Smooth muscle cell (in vitro differentiated cells): ENCODE results near the gene CAMKK2. TPM values are rescaled to one million over a fixed set of nuclear protein-coding genes. Genes with fewer than 3 reads are reported as not detected.

Source experiments
- DNase-seq: peaks from one replicate; lab custom pipeline; 2025; ENCODE audit not compliant: unreplicated experiment; lab: John Stamatoyannopoulos, UW
- H2AFZ ChIP-seq: fragments of 200-600 bp; sonication (generic); 2 replicates; pipeline ENCODE4 v1.6.0; 2016; ENCODE audit warnings: antibody characterized with exemption, low read depth, mild to moderate bottlenecking
- H3F3A ChIP-seq: fragments of 200-600 bp; sonication (generic); 2 replicates; pipeline ENCODE4 v1.6.0; 2017; ENCODE audit warnings: antibody characterized with exemption, low read depth
- H3K27ac ChIP-seq: fragments of 200-600 bp; sonication (generic); 2 replicates; pipeline ENCODE4 v1.5.1; 2016; ENCODE audit warnings: low read depth, mild to moderate bottlenecking
- H3K27me3 ChIP-seq: fragments of 200-600 bp; sonication (generic); 2 replicates; pipeline ENCODE4 v1.6.1; 2016; ENCODE audit warnings: low read depth, mild to moderate bottlenecking
- H3K36me3 ChIP-seq: fragments of 200-600 bp; sonication (generic); 2 replicates; pipeline ENCODE4 v1.5.1; 2016; ENCODE audit warnings: low read depth
- H3K4me1 ChIP-seq: fragments of 200-600 bp; sonication (generic); 2 replicates; pipeline ENCODE4 v1.5.1; 2016; ENCODE audit warnings: low read depth
- H3K4me2 ChIP-seq: fragments of 200-600 bp; sonication (generic); 2 replicates; pipeline ENCODE4 v1.6.0; 2016; ENCODE audit warnings: mild to moderate bottlenecking
- H3K4me3 ChIP-seq: fragments of 200-600 bp; sonication (generic); 2 replicates; pipeline ENCODE4 v1.5.1; 2016; ENCODE audit warnings: mild to moderate bottlenecking
- H3K79me2 ChIP-seq: fragments of 200-600 bp; sonication (generic); 2 replicates; pipeline ENCODE4 v1.6.0; 2016; ENCODE audit warnings: low read depth, mild to moderate bottlenecking
- H3K9ac ChIP-seq: fragments of 200-600 bp; sonication (generic); 2 replicates; pipeline ENCODE4 v1.6.0; 2016; ENCODE audit warnings: low read depth
- H3K9me3 ChIP-seq: fragments of 200-600 bp; sonication (generic); replicated peaks from 2 replicates; pipeline ENCODE4 v1.5.1; 2016; ENCODE audit warnings: low read depth
- H4K20me1 ChIP-seq: fragments of 200-600 bp; sonication (generic); 2 replicates; pipeline ENCODE4 v1.6.0; 2016; ENCODE audit warnings: low read depth
- WGBS: methylation state at CpG from one replicate; pipeline ENCODE4 v1.1.7; 2016; ENCODE audit warnings: low lambda C conversion rate; 5-methylcytosine and 5-hydroxymethylcytosine counted together
- polyA plus RNA-seq: library from polyadenylated mRNA; unstranded; fragments of >200 nt; fragmentation: Nextera tagmentation; extraction: Ambion mirVana; gene quantifications from 2 replicates; pipeline ENCODE4 v1.2.1, GENCODE V29; 2016
- total RNA-seq: library from RNA; depleted of rRNA; stranded (reverse); fragments of >200 nt; gene quantifications from 2 replicates; pipeline ENCODE4 v1.2.3, GENCODE V29; 2014
- TF ChIP-seq, protein P1 (sequence below): fragments of 200-600 bp; sonication (generic); IDR thresholded peaks from 2 replicates; pipeline ENCODE4 v1.5.1; 2017; ENCODE audit warnings: borderline replicate concordance, mild to moderate bottlenecking, antibody characterized with exemption; ENCODE audit not compliant: insufficient read depth, poor library complexity, severe bottlenecking

Gene CAMKK2
- total and polyA plus RNA-seq, 2 experiments from 2014 or later, result 13.3 to 23.4 TPM

DNA sequence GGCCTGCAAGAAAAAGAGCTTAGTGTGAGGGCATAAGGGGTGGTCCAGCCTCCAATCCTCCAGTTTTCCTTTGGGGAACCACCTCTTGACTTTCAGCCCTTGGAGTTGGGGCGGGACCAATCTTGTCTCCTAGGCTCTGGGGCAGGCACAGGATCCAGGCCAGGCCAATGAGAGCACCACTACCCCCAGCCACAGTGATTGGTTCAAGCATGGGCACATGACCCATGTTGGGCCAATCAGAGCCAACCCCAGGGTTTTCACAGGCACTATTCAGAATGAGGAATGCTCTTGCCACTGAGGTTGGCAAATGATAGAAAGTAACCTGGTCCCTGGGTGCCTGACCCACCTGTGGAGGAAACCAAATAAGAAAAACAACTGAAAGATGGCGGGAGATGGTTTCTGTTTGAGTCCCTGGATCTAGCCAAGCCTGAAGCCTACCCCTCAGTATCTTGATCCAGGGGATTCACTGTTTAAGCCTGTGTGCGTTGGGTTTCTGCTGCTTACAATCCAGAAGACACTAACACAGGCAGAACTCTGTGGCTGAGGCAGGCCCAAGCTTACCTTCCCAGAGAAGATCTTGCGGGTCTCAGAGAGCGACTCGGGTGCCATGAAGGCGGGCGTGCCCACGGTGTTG lies 43.7 kb downstream of the CAMKK2 start:
- no peak overlapping the region for H3K27ac ChIP-seq
- H2AFZ ChIP-seq, result no peak overlapping the region
- no peaks in the 10 kb centered on the region for H3K27me3 ChIP-seq
- H3K4me2 ChIP-seq, result no peak overlapping the region
- H3K79me2 ChIP-seq, result no peaks in the 10 kb centered on the region
- H3K9ac ChIP-seq, result no peak overlapping the region
- H3K36me3 ChIP-seq, result peaks cover 4% of the 10 kb centered on the region
- no peak overlapping the region for H3K4me3 ChIP-seq
- no peaks in the 10 kb centered on the region for H3K4me1 ChIP-seq
- TF ChIP-seq, protein P1, sequence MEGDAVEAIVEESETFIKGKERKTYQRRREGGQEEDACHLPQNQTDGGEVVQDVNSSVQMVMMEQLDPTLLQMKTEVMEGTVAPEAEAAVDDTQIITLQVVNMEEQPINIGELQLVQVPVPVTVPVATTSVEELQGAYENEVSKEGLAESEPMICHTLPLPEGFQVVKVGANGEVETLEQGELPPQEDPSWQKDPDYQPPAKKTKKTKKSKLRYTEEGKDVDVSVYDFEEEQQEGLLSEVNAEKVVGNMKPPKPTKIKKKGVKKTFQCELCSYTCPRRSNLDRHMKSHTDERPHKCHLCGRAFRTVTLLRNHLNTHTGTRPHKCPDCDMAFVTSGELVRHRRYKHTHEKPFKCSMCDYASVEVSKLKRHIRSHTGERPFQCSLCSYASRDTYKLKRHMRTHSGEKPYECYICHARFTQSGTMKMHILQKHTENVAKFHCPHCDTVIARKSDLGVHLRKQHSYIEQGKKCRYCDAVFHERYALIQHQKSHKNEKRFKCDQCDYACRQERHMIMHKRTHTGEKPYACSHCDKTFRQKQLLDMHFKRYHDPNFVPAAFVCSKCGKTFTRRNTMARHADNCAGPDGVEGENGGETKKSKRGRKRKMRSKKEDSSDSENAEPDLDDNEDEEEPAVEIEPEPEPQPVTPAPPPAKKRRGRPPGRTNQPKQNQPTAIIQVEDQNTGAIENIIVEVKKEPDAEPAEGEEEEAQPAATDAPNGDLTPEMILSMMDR, result no peak
- no peaks in the 10 kb centered on the region for H3K9me3 ChIP-seq
- H3F3A ChIP-seq, result no peaks in the 10 kb centered on the region
- no peak for DNase-seq
- 97% methylated on average over 9 of the region's 9 CpGs for WGBS
- H4K20me1 ChIP-seq, result no peaks in the 10 kb centered on the region

DNA sequence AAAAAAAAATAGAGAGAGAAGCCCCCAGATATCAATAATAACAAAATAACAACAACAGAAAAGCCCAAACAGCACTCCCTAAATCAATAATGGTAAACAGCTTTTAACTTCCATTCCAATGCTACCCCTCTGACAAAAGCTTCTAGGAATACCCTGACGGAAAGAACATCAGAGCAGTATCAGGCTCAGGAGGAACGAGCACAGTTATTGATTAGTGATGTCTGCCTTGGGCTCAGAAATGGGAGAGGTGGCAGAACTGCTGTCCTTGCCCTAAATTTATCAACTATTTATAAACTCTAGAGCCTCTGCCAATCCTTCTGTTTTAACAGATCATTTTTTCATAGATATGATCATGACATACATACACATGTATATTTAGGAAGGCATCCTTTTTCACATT lies 44.7 kb downstream of the CAMKK2 start:
- H2AFZ ChIP-seq, result no peak overlapping the region
- H3K9ac ChIP-seq, result no peak overlapping the region
- no peaks in the 10 kb centered on the region for H3K79me2 ChIP-seq
- no peaks in the 10 kb centered on the region for H3F3A ChIP-seq
- H3K4me1 ChIP-seq, result no peaks in the 10 kb centered on the region
- H3K4me2 ChIP-seq, result no peak overlapping the region
- no peak for DNase-seq
- TF ChIP-seq, protein P1, result no peak
- H3K27me3 ChIP-seq, result no peaks in the 10 kb centered on the region
- H4K20me1 ChIP-seq, result no peaks in the 10 kb centered on the region
- no peaks in the 10 kb centered on the region for H3K9me3 ChIP-seq
- no peak overlapping the region for H3K27ac ChIP-seq
- H3K36me3 ChIP-seq, result peaks cover 4% of the 10 kb centered on the region
- WGBS, result 100% methylated on average over 2 of the region's 2 CpGs
- no peak overlapping the region for H3K4me3 ChIP-seq

DNA sequence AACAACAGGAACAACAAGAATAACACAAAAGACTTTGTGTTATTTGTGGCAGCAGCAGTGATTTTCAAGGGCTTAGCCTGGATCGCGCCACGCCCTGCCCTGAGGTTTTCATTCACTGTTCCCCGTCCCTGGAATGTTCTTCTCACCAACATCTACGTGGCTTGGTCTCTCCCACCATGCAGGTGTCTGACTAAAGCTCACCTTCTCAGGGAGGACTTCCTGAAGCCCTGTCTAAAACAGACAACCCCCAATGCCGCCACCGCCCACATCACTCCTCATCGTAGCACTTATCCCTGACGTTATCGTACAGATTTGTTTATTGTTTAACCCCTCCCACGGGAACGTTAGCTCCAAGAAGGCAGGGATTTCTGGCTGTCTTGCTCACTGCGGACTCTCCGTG lies 46.1 kb downstream of the CAMKK2 start:
- no peak overlapping the region for H3K4me3 ChIP-seq
- no peak overlapping the region for H3K9ac ChIP-seq
- no peaks in the 10 kb centered on the region for H3F3A ChIP-seq
- peaks cover 4% of the 10 kb centered on the region for H3K36me3 ChIP-seq
- H3K4me1 ChIP-seq, result no peaks in the 10 kb centered on the region
- H3K27ac ChIP-seq, result no peak overlapping the region
- H3K4me2 ChIP-seq, result no peak overlapping the region
- H3K27me3 ChIP-seq, result no peaks in the 10 kb centered on the region
- no peaks in the 10 kb centered on the region for H4K20me1 ChIP-seq
- no peak overlapping the region for H2AFZ ChIP-seq
- no peaks in the 10 kb centered on the region for H3K9me3 ChIP-seq
- 84% methylated on average over 14 of the region's 14 CpGs for WGBS
- no peaks in the 10 kb centered on the region for H3K79me2 ChIP-seq
- TF ChIP-seq, protein P1, result no peak
- DNase-seq, result no peak

DNA sequence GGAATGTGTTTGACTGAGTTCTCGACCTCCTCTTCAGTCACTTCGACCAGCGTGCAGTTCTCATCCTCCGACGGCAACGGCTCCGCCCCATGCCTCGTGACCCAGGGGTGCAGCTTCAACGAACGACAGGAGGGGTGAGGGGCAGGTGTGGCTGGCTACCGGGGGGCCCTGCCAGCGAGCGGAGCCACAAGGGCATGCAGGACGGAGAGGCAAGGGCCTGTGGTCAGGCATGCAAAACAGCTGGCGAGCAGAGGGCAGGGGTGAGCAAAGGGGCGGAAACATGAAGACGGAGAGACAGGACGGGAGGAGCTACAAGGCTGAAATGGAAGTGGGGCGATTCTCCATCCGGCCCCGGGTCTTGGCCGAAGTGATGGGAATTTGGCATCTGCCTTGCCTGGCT lies 47.9 kb downstream of the CAMKK2 start:
- Histone ChIP-seq H2AFZ (no peak overlapping the region), H3K4me2 (no peak overlapping the region), H3K4me3 (no peak overlapping the region), H3K4me1 (no peaks in the 10 kb centered on the region), H4K20me1 (no peaks in the 10 kb centered on the region), H3K27me3 (no peaks in the 10 kb centered on the region), H3K27ac (no peak overlapping the region), H3K9ac (no peak overlapping the region), H3K36me3 (peaks cover under 1% of the 10 kb centered on the region), H3K79me2 (no peaks in the 10 kb centered on the region), H3K9me3 (no peaks in the 10 kb centered on the region), H3F3A (no peaks in the 10 kb centered on the region)
- WGBS, result 97% methylated on average over 21 of the region's 22 CpGs
- DNase-seq, result no peak
- TF ChIP-seq, protein P1, result no peak
